GM19238 (cell line): ENCODE results near the gene CYBB.
A peak's percentile ranks its signal among the peaks of the same experiment; 100 is the strongest.
"Not testable (repeated sequence)": the region's sequence is repeated elsewhere in the genome, so short reads cannot be mapped to it uniquely, and the experiment has no call there.

ENCODE experiments used
- DNase-seq: peaks from one replicate; pipeline ENCODE4 v3.0.0; 2011; ENCODE audit warnings: low spot score; ENCODE audit not compliant: insufficient read length

CYBB gene

GRCh38 chrX:37779857-37780256 lies at the start of gene CYBB:
Gene CYBB, plus strand, starts transcription at chrX:37780059. Its CDS starts 19 bp downstream, at chrX:37780078.
- no peak for DNase-seq

DNA sequence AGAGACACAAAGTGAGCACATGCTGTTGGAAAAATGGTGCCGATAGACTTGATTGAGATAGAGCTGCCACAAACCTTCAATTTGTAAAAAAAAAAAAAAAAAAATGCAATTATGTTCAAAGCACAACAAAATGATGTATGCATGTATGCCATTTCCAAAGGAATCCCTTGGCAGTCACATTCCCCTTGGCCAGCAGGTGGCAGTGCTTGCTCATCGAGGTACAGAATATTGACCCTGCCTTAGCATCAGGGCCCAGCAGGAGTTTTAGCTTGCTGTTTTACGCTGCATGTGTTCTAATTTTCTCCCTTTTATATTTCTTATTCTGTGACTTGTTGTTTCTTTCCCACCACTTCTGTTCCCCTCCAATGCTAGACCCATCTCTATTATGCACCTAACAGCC lies 34.5 kb upstream of the CYBB start:
- DNase-seq = peak; percentile 40

DNA sequence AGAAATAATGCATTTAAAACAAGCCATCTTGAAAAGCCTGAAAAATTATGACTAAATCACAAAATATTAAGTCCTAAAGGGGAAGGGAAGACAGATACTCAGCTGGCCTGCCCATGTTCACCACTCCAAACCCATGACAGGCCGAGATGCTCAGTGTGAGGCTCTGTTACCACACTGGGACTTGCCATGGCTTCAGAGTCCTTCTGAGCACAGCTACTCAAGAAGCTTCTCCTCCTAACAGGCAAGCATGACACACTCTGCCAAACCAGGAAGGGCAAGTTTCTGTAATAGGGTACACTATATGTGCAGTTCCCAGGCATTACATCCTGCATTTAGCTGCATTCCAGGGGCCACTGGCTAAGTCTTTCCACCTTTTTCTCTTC lies 34.0 kb upstream of the CYBB start:
- no peak for DNase-seq

- DNase-seq = peak; percentile 5
These were observed 33.5 kb upstream of the CYBB start for GRCh38 chrX:37746218-37746941.

DNA sequence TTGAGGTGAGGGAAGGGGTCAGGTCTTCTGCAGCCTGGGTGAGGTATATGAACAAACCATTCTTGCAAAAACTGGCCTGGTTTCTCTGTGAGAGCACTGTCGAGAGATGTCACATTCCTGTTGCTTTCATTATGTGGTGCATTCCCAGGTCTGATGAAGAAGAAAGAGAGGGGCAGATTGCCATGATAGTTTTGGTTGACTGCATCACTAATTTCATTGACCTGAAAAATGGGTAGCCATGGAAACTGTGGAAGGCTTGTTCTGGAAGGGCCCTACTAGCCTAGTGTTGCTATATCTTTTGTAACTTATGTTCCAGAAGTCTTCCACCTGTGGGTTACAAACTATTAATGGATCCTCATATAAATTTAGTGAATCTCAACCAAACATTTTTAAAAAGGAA lies 32.9 kb upstream of the CYBB start:
- DNase-seq = no peak

- DNase-seq = no peak
These were observed 27.6 kb upstream of the CYBB start for GRCh38 chrX:37752281-37752680.

GRCh38 chrX:37752936-37753335 lies 26.9 kb upstream of the CYBB start:
- DNase-seq = no peak

GRCh38 chrX:37753384-37753783 lies 26.5 kb upstream of the CYBB start:
- no peak for DNase-seq

DNA sequence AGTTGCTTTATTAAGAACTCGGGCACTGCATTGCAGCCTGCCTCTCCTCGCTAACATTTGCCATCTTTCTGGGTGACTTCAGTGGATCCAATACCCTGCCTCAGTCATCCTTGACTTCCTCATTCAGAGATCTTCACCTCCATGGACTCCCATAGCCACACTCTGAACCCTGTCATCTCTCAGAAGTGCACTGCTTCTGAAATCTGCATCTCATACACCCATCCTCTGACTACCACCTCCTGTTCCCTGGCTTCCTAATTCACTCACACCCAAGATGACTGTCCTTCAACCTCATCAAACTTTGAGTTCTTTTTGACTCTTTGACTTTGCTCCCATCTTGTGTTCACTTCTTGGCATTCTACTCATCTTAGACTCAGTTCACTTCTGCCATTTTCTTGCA lies 25.3 kb upstream of the CYBB start:
- no peak for DNase-seq

DNA sequence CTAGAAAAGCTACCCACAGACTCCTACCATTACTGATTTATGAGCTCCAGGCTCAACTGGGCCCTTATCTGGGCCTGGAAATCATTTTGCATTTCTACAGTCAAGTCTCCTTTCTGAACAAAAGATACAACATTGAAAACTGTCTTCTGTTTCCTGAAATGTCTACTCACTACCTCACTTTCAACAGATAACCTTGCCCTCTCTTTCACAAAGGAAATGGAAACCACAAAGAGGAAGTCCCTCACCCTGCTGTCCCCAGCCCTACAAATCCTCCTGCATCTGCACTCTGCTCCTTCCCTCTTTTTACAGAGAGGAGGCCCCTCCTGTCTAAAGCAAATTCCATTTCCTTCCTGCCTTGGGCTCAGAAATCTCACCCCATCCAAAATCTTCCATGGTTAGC lies 24.8 kb upstream of the CYBB start:
- DNase-seq = peak; percentile 22

GRCh38 chrX:37757082-37757481 lies 22.8 kb upstream of the CYBB start:
- DNase-seq = no peak

GRCh38 chrX:37759351-37759750 lies 20.5 kb upstream of the CYBB start:
- DNase-seq = no peak

DNA sequence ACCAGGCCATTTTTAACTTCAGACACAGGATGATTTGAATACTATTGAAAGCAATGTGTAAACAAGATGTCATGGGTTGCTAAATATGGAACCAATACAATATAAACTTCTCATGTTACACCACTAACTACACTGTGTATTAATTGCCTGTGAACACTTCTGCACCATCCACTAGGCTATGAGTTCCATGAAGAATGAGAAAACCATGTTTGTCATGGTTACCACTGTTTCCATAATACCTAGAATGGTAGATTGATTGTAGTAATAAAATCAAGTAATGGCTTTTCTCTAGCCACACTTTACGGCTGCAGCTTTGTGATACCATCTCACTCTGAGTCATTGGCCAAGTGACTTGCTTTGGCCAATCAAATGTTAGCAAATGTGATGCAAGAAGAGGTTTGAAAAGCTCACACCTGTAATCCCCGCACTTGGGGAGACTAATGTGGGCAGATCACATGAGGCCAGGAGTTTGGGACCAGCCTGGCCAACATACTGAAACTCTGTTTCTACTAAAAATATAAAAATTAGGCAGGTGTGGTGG lies 19.9 kb upstream of the CYBB start:
- no peak for DNase-seq

DNA sequence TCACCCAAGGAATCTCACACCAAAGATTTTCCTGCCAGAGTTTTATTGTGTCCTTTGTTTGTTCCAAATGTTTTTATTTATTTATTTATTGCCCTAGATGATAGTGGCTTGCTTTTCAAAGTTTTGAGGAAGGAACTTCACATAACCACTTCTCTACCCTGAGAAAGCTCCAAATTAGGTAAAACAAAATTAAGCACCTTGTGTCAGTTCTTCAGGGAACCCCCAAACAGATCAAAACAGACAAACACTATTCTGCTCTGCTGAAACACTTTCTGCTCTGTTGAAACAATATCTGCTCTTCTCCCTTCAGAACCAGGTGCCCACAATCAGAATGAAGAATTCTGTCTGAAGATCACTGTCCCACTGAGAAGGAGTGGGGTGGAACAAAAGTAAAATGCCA lies 16.5 kb upstream of the CYBB start:
- DNase-seq = no peak

DNA sequence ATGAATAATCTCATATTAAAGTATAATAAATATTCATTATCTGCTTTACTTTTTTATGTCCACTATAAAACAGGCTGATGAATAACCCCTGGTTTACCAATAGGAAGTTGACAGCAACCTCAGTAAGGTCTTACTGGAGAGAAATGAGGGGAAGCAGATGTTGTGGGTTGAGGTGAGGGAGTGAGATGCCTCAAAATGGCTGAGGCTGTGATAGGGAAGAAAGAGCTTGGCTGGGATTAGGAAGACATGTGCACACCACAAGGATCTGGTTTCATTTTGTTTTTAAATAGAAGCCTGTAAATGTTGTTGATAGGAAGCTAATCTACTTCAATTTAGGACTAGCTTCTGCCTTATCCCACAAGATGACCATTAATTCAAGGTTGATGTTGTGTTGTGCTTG lies 14.4 kb upstream of the CYBB start:
- no peak for DNase-seq

DNA sequence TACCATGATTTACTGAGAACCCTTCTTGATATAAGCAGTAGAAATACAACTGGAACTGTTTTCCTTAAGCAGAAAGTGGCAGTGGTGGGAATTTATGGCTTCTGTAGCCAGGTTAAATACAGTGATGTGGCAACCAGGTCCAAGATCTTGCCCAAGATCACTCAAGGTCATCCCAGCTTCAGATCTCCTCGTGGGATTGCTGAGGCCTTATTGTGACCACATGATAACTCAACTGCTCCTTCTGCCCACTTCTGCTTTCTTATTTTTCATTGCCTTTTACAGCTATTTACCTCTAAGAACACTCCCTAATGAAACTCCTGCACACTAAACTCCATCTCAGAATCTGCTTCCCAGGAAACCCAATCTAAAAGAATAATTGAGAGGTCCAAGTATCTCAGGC lies 12.4 kb upstream of the CYBB start:
- no peak for DNase-seq

DNA sequence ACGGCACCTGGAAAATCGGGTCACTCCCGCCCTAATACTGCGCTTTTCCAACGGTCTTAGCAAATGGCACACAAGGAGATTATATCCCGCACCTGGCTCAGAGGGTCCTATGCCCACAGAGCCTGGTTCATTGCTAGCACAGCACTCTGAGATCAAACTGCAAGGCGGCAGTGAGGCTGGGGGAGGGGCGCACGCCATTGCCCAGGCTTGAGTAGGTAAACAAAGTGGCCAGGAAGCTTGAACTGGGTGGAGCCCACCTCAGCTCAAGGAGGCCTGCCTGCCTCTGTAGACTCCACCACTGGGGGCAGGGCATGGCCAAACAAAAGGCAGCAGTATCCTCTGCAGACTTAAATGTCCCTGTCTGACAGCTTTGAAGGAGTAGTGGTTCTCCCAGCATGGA lies 11.0 kb upstream of the CYBB start:
- not testable (repeated sequence) for DNase-seq

GRCh38 chrX:37776283-37776986 lies 3.4 kb upstream of the CYBB start:
- no peak for DNase-seq

- DNase-seq = no peak
These were observed 2.9 kb upstream of the CYBB start for GRCh38 chrX:37776987-37777325.

GRCh38 chrX:37781081-37781480 lies 1.2 kb downstream of the CYBB start:
- no peak for DNase-seq

DNA sequence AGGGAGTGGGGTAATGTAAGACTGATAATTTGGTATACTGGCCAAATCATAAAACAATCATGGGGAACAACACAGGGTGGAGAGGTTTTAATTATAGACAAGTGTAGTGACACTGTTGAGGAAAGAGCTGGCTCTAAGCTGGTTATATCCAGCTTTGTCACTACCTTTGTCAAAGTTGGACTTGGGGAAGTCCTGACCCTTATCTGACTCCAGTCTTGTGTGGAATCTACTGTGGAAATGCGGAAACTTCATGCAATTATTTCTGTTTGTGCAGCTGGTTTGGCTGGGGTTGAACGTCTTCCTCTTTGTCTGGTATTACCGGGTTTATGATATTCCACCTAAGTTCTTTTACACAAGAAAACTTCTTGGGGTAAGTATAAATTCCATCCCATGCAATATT lies 2.0 kb downstream of the CYBB start:
- no peak for DNase-seq

GRCh38 chrX:37782359-37782758 lies 2.5 kb downstream of the CYBB start:
- no peak for DNase-seq

- no peak for DNase-seq
These were observed 3.4 kb downstream of the CYBB start for GRCh38 chrX:37783305-37783704.
